OCI-LY7 (cell line): Measurements from ENCODE around the gene BBS4. TPM values are rescaled to one million over a fixed set of nuclear protein-coding genes. Genes with fewer than 3 reads are reported as not detected.

Experiments
- BruUV-seq: library from RNA; stranded (reverse); fragments of 400-500 nt; replicated peaks from 2 replicates; lab custom pipeline; 2021; lab: Mats Ljungman, UMichigan
- CTCF ChIA-PET: fragments of 300-600 bp; sonication (Branson Sonifier 250); formaldehyde crosslinking; loops from one replicate; lab custom pipeline; 2022; ENCODE audit warnings: antibody characterized with exemption; ENCODE audit not compliant: unreplicated experiment; lab: Charles Lee
- POLR2A ChIA-PET: fragments of 300-600 bp; sonication (Branson Sonifier 250); formaldehyde crosslinking; loops from one replicate; lab custom pipeline; 2022; ENCODE audit warnings: antibody characterized with exemption; lab: Charles Lee
- DNase-seq: peaks from one replicate; pipeline ENCODE4 v3.0.0-alpha.2; 2015; ENCODE audit warnings: low spot score
- H2AFZ ChIP-seq: fragments of 200-600 bp; sonication (generic), shearing (Covaris generic); 2 replicates; pipeline ENCODE4 v1.6.1; 2014; ENCODE audit warnings: mild to moderate bottlenecking, antibody characterized with exemption, low read length, moderate library complexity
- H3K27ac ChIP-seq: fragments of 200-600 bp; sonication (generic); 2 replicates; pipeline ENCODE4 v1.5.1; 2014; ENCODE audit warnings: mixed run types, low read depth, mild to moderate bottlenecking, moderate library complexity, low read length, inconsistent platforms; ENCODE audit not compliant: poor library complexity, severe bottlenecking
- H3K36me3 ChIP-seq: fragments of 200-600 bp; sonication (generic); 2 replicates; pipeline ENCODE4 v1.6.1; 2014; ENCODE audit warnings: mild to moderate bottlenecking, antibody characterized with exemption, low read length, moderate library complexity, mixed read lengths; ENCODE audit not compliant: insufficient read depth
- H3K4me1 ChIP-seq: fragments of 200-600 bp; sonication (generic); 2 replicates; pipeline ENCODE4 v1.5.1; 2014; ENCODE audit warnings: mild to moderate bottlenecking, low read length; ENCODE audit not compliant: insufficient read depth, poor library complexity, severe bottlenecking
- H3K4me2 ChIP-seq: fragments of 200-600 bp; sonication (generic); 2 replicates; pipeline ENCODE4 v1.6.1; 2014; ENCODE audit warnings: mild to moderate bottlenecking, low read length
- H3K4me3 ChIP-seq: fragments of 200-600 bp; sonication (generic); 2 replicates; pipeline ENCODE4 v1.5.1; 2014; ENCODE audit warnings: mild to moderate bottlenecking, low read depth, low read length; ENCODE audit not compliant: poor library complexity, severe bottlenecking
- H3K79me2 ChIP-seq: fragments of 200-600 bp; sonication (generic); 2 replicates; pipeline ENCODE4 v1.6.1; 2016; ENCODE audit warnings: low read depth, mild to moderate bottlenecking, low read length, moderate library complexity, mixed read lengths; ENCODE audit not compliant: insufficient read depth
- H3K9me2 ChIP-seq: fragments of 200-600 bp; sonication (generic); 2 replicates; pipeline ENCODE4 v1.6.1; 2016; ENCODE audit warnings: mild to moderate bottlenecking, low read length, mixed read lengths; ENCODE audit not compliant: insufficient read depth
- H3K9me3 ChIP-seq: fragments of 200-600 bp; sonication (generic); 2 replicates; pipeline ENCODE4 v1.6.1; 2014; ENCODE audit warnings: mild to moderate bottlenecking, mixed run types, low read length, mixed read lengths
- H4K20me1 ChIP-seq: fragments of 200-600 bp; sonication (generic); 2 replicates; pipeline ENCODE4 v1.6.1; 2014; ENCODE audit warnings: mild to moderate bottlenecking, antibody characterized with exemption, low read length, moderate library complexity, mixed read lengths; ENCODE audit not compliant: insufficient read depth
- EZH2phosphoT487 ChIP-seq: fragments of 200-600 bp; sonication (generic); IDR thresholded peaks from 2 replicates; pipeline ENCODE4 v1.6.1; 2018; ENCODE audit warnings: low read depth, borderline replicate concordance, mild to moderate bottlenecking, mixed run types, antibody characterized with exemption, low read length, moderate library complexity, mixed read lengths
- intact Hi-C: fragments of 100-400 bp; cut with micrococcal nuclease; formaldehyde crosslinking; loops from one replicate; pipeline ENCODE4 v1.10.0; 2022; ENCODE audit not compliant: unreplicated experiment
- total RNA-seq, 2 experiments: library from RNA; depleted of rRNA in 1 of 2; stranded (reverse); fragments of >200 nt in 1 of 2; shearing (Covaris generic) in 1 of 2; gene quantifications; 2 replicates each; pipeline ENCODE4 v1.2.3, GENCODE V29; 2014 to 2022
- TF ChIP-seq, protein P1 (sequence below): fragments of 200-600 bp; sonication (generic); conservative IDR thresholded peaks from 2 replicates; pipeline ENCODE4 v1.5.1; 2014; ENCODE audit warnings: mild to moderate bottlenecking, antibody characterized with exemption, low read length, moderate library complexity, mixed read lengths

The BBS4 gene
- total RNA-seq, 2 experiments from 2014 or later = 19.7 to 29.7 TPM

DNA sequence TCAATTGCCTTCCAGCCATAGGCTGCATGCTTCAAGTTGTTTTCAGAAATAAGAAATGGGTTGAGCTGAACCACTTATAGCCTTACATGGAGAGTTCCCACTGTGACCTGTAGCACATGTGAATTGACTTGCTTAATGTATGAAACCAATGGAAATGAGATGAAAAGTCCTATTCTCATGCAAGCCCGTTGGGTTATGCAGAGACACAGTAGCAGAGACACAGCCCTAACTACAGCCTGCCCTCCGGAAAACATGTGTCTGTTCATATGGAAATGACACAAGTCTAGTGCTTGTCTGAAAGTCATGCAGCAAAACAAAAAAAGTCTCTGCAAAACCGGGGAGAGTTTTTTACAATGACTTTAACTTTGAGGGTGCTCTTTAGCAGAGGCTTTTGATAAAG is 14.5 kb upstream of the BBS4 start:
- H3K4me2 ChIP-seq = no peak overlapping the region
- TF ChIP-seq, protein P1, sequence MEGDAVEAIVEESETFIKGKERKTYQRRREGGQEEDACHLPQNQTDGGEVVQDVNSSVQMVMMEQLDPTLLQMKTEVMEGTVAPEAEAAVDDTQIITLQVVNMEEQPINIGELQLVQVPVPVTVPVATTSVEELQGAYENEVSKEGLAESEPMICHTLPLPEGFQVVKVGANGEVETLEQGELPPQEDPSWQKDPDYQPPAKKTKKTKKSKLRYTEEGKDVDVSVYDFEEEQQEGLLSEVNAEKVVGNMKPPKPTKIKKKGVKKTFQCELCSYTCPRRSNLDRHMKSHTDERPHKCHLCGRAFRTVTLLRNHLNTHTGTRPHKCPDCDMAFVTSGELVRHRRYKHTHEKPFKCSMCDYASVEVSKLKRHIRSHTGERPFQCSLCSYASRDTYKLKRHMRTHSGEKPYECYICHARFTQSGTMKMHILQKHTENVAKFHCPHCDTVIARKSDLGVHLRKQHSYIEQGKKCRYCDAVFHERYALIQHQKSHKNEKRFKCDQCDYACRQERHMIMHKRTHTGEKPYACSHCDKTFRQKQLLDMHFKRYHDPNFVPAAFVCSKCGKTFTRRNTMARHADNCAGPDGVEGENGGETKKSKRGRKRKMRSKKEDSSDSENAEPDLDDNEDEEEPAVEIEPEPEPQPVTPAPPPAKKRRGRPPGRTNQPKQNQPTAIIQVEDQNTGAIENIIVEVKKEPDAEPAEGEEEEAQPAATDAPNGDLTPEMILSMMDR = no peak
- TF ChIP-seq EZH2phosphoT487 = no peak
- CTCF ChIA-PET = no interaction called here

DNA sequence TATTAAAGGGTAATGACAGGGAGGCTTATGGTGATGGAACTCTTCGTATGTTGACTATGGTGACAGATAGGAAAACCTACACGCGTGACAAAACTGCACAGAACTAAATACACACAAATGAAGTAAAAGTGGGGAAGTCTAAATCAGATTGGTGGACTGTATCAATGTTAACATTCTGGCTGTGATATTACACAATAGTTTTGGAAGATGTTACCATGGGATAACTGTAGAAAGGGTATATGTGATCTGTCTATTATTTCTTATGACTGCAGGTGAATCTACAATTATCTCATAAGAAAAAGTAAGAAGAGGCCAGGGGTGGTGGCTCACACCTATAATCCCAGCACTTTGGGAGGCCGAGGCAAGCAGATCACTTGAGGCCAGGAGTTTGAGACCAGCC is 9.2 kb upstream of the BBS4 start:
- Histone ChIP-seq H4K20me1 (no peaks in the 10 kb centered on the region), H3K9me3 (no peaks in the 10 kb centered on the region), H3K36me3 (no peaks in the 10 kb centered on the region), H3K9me2 (no peaks in the 10 kb centered on the region), H2AFZ (no peak overlapping the region), H3K4me2 (no peak overlapping the region), H3K4me1 (no peaks in the 10 kb centered on the region), H3K27ac (no peak overlapping the region), H3K4me3 (no peak overlapping the region), H3K79me2 (no peaks in the 10 kb centered on the region)
- no TSS peak for BruUV-seq
- no peak for DNase-seq
- intact Hi-C loops = loop anchor here (10.0 kb wide), 1 partner anchor 362 kb away; no protein-coding TSS in a partner anchor
- ChIA-PET POLR2A (interaction anchor here (0.6 kb wide), 1 partner anchor 120 kb away, joined by 4 read pairs; no protein-coding TSS in a partner anchor), CTCF (no interaction called here)
- TF ChIP-seq, protein P1 = no peak
- TF ChIP-seq EZH2phosphoT487 = no peak

More for the DNA sequence above, 14.5 kb upstream of the BBS4 start:
- no peaks in the 10 kb centered on the region for H3K36me3 ChIP-seq
- H3K4me3 ChIP-seq = no peak overlapping the region
- no peak overlapping the region for H2AFZ ChIP-seq
- H3K27ac ChIP-seq = no peak overlapping the region
- POLR2A ChIA-PET = no interaction called here
- H3K79me2 ChIP-seq = no peaks in the 10 kb centered on the region
- no peak for DNase-seq
- H3K9me2 ChIP-seq = no peaks in the 10 kb centered on the region
- H3K9me3 ChIP-seq = no peaks in the 10 kb centered on the region
- intact Hi-C loops = loop anchor here (10.0 kb wide), 1 partner anchor 357 kb away; no protein-coding TSS in a partner anchor
- BruUV-seq = no TSS peak
- H4K20me1 ChIP-seq = no peaks in the 10 kb centered on the region
- peaks cover 5% of the 10 kb centered on the region for H3K4me1 ChIP-seq

DNA sequence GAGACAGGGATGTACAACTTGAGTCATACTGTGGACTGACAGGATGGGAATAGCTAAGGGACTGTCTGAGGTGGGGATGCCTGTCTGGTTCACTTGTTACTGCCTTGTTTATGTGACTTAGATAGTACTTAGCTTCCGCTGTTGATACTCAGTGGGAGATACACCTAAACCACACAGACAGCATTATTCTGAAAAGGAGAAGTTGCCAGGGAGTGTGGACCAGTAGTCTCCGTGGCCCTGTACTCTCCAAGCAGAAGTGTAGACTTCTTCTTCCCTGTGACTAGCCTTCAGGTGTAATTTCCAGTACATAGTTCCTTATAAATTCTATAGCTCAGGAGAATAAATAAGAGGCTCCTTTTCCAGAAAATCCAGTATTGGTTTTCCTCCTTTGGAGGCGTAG is 5.1 kb upstream of the BBS4 start:
- POLR2A ChIA-PET = interaction anchor here (0.7 kb wide), 1 partner anchor 35 kb away, joined by 4 read pairs; no protein-coding TSS in a partner anchor
- no peak for DNase-seq
- Histone ChIP-seq H3K4me2 (no peak overlapping the region), H3K79me2 (no peaks in the 10 kb centered on the region), H4K20me1 (no peaks in the 10 kb centered on the region), H3K4me3 (no peak overlapping the region), H3K9me2 (no peaks in the 10 kb centered on the region), H2AFZ (no peak overlapping the region), H3K9me3 (no peaks in the 10 kb centered on the region), H3K4me1 (peaks cover 9% of the 10 kb centered on the region), H3K27ac (no peak overlapping the region), H3K36me3 (no peaks in the 10 kb centered on the region)
- TF ChIP-seq EZH2phosphoT487 = no peak
- TF ChIP-seq, protein P1 = no peak
- intact Hi-C loops = loop anchor here (10.0 kb wide), 1 partner anchor 206 kb away; the partner anchor contains the start of gene ARIH1
- CTCF ChIA-PET = no interaction called here
- BruUV-seq = no TSS peak
